HepG2 (cell line): ENCODE results near the gene KIAA0825. TPM values are rescaled to one million over a fixed set of nuclear protein-coding genes. Genes with fewer than 3 reads are reported as not detected.
A peak's percentile ranks its signal among the peaks of the same experiment; 100 is the strongest.

Experiments
- ATAC-seq: fragments of 200-7000 bp; cut with Tn5 transposase; 3 replicates; pipeline ENCODE4 v1.9.1; 2020; ENCODE audit warnings: mild to moderate bottlenecking, moderate library complexity
- BruUV-seq: library from RNA; stranded (reverse); fragments of 400-500 nt; replicated peaks from 2 replicates; lab custom pipeline; 2021; lab: Mats Ljungman, UMichigan
- CTCF ChIA-PET: fragments of 300-600 bp; formaldehyde crosslinking; extraction: SDS; loops from one replicate; lab custom pipeline; 2021; ENCODE audit warnings: low total read pairs, inconsistent platforms, low intra/inter-chr PET ratio; lab: Yijun Ruan, JAX
- POLR2A ChIA-PET: fragments of 350-600 bp; sonication (Branson Sonifier 250); formaldehyde crosslinking; loops from one replicate; lab custom pipeline; 2020; ENCODE audit warnings: antibody characterized with exemption, inconsistent platforms; lab: Yijun Ruan, JAX
- DNase-seq: peaks from one replicate; pipeline ENCODE4 v3.0.0-alpha.2; 2015; ENCODE audit warnings: low spot score
- FAIRE-seq: peaks from 3 replicates; lab custom pipeline; 2011; peaks lifted over from hg19 to GRCh38; lab: Jason Lieb, UNC
- H2AFZ ChIP-seq: one replicate; pipeline ENCODE4 v1.6.1; 2011; ENCODE audit warnings: low read length, inconsistent platforms
- H3K27ac ChIP-seq: fragments of 300-600 bp; 3 replicates; pipeline ENCODE4 v1.8.0; 2011; ENCODE audit warnings: mixed run types, mild to moderate bottlenecking, mixed read lengths, low read length, inconsistent platforms; ENCODE audit not compliant: insufficient read depth; ENCODE audit errors: extremely low read length
- H3K27me3 ChIP-seq, 2 experiments: fragments of 200-600 bp in 1 of 2; 2 replicates in 1 of 2; 3 replicates in 1 of 2; pipeline versions ENCODE4 v1.6.0 to v1.8.0; 2011; ENCODE audit warnings: low read length in 2 of 2, mild to moderate bottlenecking in 2 of 2, moderate library complexity in 2 of 2, inconsistent platforms in 1 of 2; ENCODE audit not compliant: insufficient read depth in 2 of 2, control insufficient read depth in 1 of 2
- H3K36me3 ChIP-seq, 2 experiments: fragments of 200-600 bp in 1 of 2; replicated peaks in 1 of 2; 2 replicates in 1 of 2; 3 replicates in 1 of 2; pipeline versions ENCODE4 v1.5.1 to v1.8.0; 2011; ENCODE audit warnings: low read length in 2 of 2, inconsistent platforms in 1 of 2; ENCODE audit not compliant: insufficient read depth in 2 of 2, control insufficient read depth in 1 of 2
- H3K4me1 ChIP-seq: 2 replicates; pipeline ENCODE4 v1.5.1; 2012; ENCODE audit warnings: low read length, inconsistent platforms; ENCODE audit not compliant: insufficient read depth
- H3K4me2 ChIP-seq: 2 replicates; pipeline ENCODE4 v1.6.0; 2011; ENCODE audit warnings: low read depth, low read length, inconsistent platforms
- H3K4me3 ChIP-seq, 3 experiments: fragments of 200-600 bp in 1 of 3; sonication (generic), shearing (Covaris generic) in 1 of 3; replicated peaks in 1 of 3; 2 replicates each; pipeline ENCODE4 v1.5.1; 2011 to 2016; ENCODE audit warnings: low read length in 3 of 3, inconsistent platforms in 2 of 3, low read depth in 2 of 3, mild to moderate bottlenecking in 2 of 3, control low read depth in 1 of 3, mixed read lengths in 1 of 3; ENCODE audit not compliant: insufficient read depth in 1 of 3
- H3K79me2 ChIP-seq: one replicate; pipeline ENCODE4 v1.6.1; 2011; ENCODE audit warnings: low read length, inconsistent platforms; ENCODE audit not compliant: insufficient read depth
- H3K9ac ChIP-seq: 2 replicates; pipeline ENCODE4 v1.6.0; 2011; ENCODE audit warnings: mild to moderate bottlenecking, low read depth, low read length, inconsistent platforms; ENCODE audit not compliant: insufficient read depth
- H3K9me3 ChIP-seq: 2 replicates; pipeline ENCODE4 v1.5.1; 2012; ENCODE audit warnings: mild to moderate bottlenecking, low read length
- H4K20me1 ChIP-seq: 2 replicates; pipeline ENCODE4 v1.6.0; 2011; ENCODE audit warnings: inconsistent platforms, mild to moderate bottlenecking, low read length, moderate library complexity; ENCODE audit not compliant: insufficient read depth
- DR1 ChIP-seq: sonication (generic); formaldehyde crosslinking; IDR thresholded peaks from 2 replicates; pipeline ENCODE4 v1.8.0; 2021; ENCODE audit warnings: mild to moderate bottlenecking, missing genetic modification reagents, inconsistent platforms
- MBNL3 ChIP-seq: fragments of 250-450 bp; sonication (Bioruptor Pico); conservative IDR thresholded peaks from 2 replicates; pipeline ENCODE4 v1.8.0; 2022; ENCODE audit warnings: mild to moderate bottlenecking, inconsistent platforms
- SALL1 ChIP-seq: sonication (generic); formaldehyde crosslinking; IDR thresholded peaks from 2 replicates; pipeline ENCODE4 v1.8.0; 2022; ENCODE audit warnings: mild to moderate bottlenecking, missing genetic modification reagents
- SMARCE1 ChIP-seq: fragments of 450-650 bp; IDR thresholded peaks from 2 replicates; pipeline ENCODE4 v1.6.1; 2017; ENCODE audit warnings: borderline replicate concordance
- SNAPC2 ChIP-seq: sonication (generic); formaldehyde crosslinking; IDR thresholded peaks from 2 replicates; pipeline ENCODE4 v1.8.1; 2022; ENCODE audit warnings: mild to moderate bottlenecking, missing genetic modification reagents
- STAG1 ChIP-seq: sonication (generic); formaldehyde crosslinking; IDR thresholded peaks from 2 replicates; pipeline ENCODE4 v1.4.0; 2020; ENCODE audit warnings: missing genetic modification reagents
- YEATS2 ChIP-seq: sonication (generic); formaldehyde crosslinking; IDR thresholded peaks from 2 replicates; pipeline ENCODE4 v1.4.0; 2020; ENCODE audit warnings: missing genetic modification reagents, borderline replicate concordance
- ZFP36L2 ChIP-seq: sonication (generic); formaldehyde crosslinking; IDR thresholded peaks from 2 replicates; pipeline ENCODE4 v1.4.0; 2020; ENCODE audit warnings: missing genetic modification reagents
- ZNF34 ChIP-seq: sonication (generic); formaldehyde crosslinking; IDR thresholded peaks from 2 replicates; pipeline ENCODE4 v1.4.0; 2020; ENCODE audit warnings: mild to moderate bottlenecking, missing genetic modification reagents, borderline replicate concordance
- ZNF530 ChIP-seq: sonication (generic); formaldehyde crosslinking; IDR thresholded peaks from 2 replicates; pipeline ENCODE4 v1.5.0; 2020; ENCODE audit warnings: low read depth, mild to moderate bottlenecking, missing genetic modification reagents
- ZNF550 ChIP-seq: sonication (generic); formaldehyde crosslinking; IDR thresholded peaks from 2 replicates; pipeline ENCODE4 v1.4.0; 2020; ENCODE audit warnings: mild to moderate bottlenecking, missing genetic modification reagents, borderline replicate concordance
- WGBS: methylation state at CpG from one replicate; pipeline ENCODE4 v1.1.6; 2017; ENCODE audit warnings: low lambda C conversion rate; 5-methylcytosine and 5-hydroxymethylcytosine counted together
- in situ Hi-C: cut with HindIII; loops from 2 replicates; pipeline ENCODE4 v1.10.0; 2017; ENCODE audit warnings: low pct_unique_long_range_greater_than_20kb; ENCODE audit not compliant: extremely low pct_ligation_motif_present
- intact Hi-C: fragments of 100-400 bp; cut with micrococcal nuclease; formaldehyde crosslinking; loops from one replicate; pipeline ENCODE4 v1.10.0; 2022; ENCODE audit not compliant: unreplicated experiment
- polyA plus RNA-seq, 8 experiments: library from polyadenylated mRNA; depleted of rRNA in 3 of 8; stranded (reverse) in 7 of 8; unstranded in 1 of 8; fragments of >200 nt; fragmentation: Illumina TruSeq in 4 of 8; extraction: Trizol in 4 of 8; gene quantifications; 2 replicates each; pipeline versions ENCODE4 v1.2.1 to v1.2.3, GENCODE V29; 2011 to 2016; ENCODE audit warnings: low read depth in 4 of 8, missing spikeins in 1 of 8, mixed read lengths in 1 of 8; ENCODE audit not compliant: insufficient read depth in 1 of 8
- total RNA-seq, 5 experiments: library from RNA; depleted of rRNA; stranded (reverse); fragments of >200 nt; fragmentation: Illumina TruSeq; extraction: Trizol; gene quantifications; 2 replicates each; pipeline ENCODE4 v1.2.3, GENCODE V29; 2016; ENCODE audit warnings: low read depth in 1 of 5
- TF ChIP-seq, protein P1 (sequence below): sonication (generic); formaldehyde crosslinking; IDR thresholded peaks from 2 replicates; pipeline ENCODE4 v1.5.0; 2020; ENCODE audit warnings: mild to moderate bottlenecking, missing genetic modification reagents, moderate library complexity
- TF ChIP-seq, protein P2 (sequence below): sonication (generic); formaldehyde crosslinking; IDR thresholded peaks from 2 replicates; pipeline ENCODE4 v1.4.0; 2020; ENCODE audit warnings: mild to moderate bottlenecking, missing genetic modification reagents
- TF ChIP-seq, protein P3 (sequence below): sonication (generic); formaldehyde crosslinking; IDR thresholded peaks from 2 replicates; pipeline ENCODE4 v1.4.0; 2020; ENCODE audit warnings: low read depth, missing genetic modification reagents

Gene KIAA0825
- total and polyA plus RNA-seq, 2 of the 13 experiments (the other 11 are each of a cell fraction or from before 2014, with no cell fraction given), result 0.05 to 0.51 TPM

DNA sequence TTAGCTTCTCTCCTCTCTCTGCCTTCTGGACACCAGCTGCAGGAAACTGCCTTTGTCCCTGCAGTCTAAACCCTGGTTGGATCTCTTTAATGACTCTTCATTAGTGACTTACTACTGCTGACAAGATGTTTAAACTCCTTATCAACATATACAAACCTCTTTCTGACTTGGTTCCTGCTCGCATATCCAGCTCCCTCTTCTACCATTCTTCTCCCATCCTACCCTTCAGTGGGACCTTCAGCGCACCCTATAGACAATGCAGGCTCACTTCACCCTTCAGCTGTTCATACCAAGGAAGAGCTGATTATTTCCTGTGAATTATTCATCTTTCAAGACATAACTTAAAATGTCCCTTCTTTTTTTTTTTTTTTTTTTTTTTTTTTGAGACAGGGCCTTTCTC is 436.5 kb downstream of the KIAA0825 start:
- in situ Hi-C loops, result no loop called here
- FAIRE-seq, result no peak
- 29% methylated on average over 2 of the region's 2 CpGs for WGBS
- peak; percentile 13 for DNase-seq
- POLR2A ChIA-PET, result no interaction called here
- no peak overlapping the region for H2AFZ ChIP-seq
- H3K9ac ChIP-seq, result no peak overlapping the region
- no peak for TF ChIP-seq YEATS2 (CRISPR knock-in tag)
- peak; percentile 43 for TF ChIP-seq STAG1 (CRISPR knock-in tag)
- TF ChIP-seq, protein P1, sequence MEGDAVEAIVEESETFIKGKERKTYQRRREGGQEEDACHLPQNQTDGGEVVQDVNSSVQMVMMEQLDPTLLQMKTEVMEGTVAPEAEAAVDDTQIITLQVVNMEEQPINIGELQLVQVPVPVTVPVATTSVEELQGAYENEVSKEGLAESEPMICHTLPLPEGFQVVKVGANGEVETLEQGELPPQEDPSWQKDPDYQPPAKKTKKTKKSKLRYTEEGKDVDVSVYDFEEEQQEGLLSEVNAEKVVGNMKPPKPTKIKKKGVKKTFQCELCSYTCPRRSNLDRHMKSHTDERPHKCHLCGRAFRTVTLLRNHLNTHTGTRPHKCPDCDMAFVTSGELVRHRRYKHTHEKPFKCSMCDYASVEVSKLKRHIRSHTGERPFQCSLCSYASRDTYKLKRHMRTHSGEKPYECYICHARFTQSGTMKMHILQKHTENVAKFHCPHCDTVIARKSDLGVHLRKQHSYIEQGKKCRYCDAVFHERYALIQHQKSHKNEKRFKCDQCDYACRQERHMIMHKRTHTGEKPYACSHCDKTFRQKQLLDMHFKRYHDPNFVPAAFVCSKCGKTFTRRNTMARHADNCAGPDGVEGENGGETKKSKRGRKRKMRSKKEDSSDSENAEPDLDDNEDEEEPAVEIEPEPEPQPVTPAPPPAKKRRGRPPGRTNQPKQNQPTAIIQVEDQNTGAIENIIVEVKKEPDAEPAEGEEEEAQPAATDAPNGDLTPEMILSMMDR (CRISPR knock-in tag), result peak; percentile 47
- no peak for TF ChIP-seq ZNF550
- TF ChIP-seq, protein P2, sequence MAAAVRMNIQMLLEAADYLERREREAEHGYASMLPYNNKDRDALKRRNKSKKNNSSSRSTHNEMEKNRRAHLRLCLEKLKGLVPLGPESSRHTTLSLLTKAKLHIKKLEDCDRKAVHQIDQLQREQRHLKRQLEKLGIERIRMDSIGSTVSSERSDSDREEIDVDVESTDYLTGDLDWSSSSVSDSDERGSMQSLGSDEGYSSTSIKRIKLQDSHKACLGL (CRISPR knock-in tag), result no peak
- intact Hi-C loops, result no loop called here
- no peaks in the 10 kb centered on the region for H3K27me3 ChIP-seq
- no peak overlapping the region for H3K4me2 ChIP-seq
- H3K4me3 ChIP-seq, result no peak overlapping the region
- BruUV-seq, result no TSS peak
- CTCF ChIA-PET, result no interaction called here
- no peaks in the 10 kb centered on the region for H3K79me2 ChIP-seq
- no peaks in the 10 kb centered on the region for H3K9me3 ChIP-seq
- no peak overlapping the region for H3K27ac ChIP-seq
- peak; percentile 93 for ATAC-seq
- H3K4me1 ChIP-seq, result no peaks in the 10 kb centered on the region
- H3K36me3 ChIP-seq, result no peaks in the 10 kb centered on the region
- no peaks in the 10 kb centered on the region for H4K20me1 ChIP-seq

DNA sequence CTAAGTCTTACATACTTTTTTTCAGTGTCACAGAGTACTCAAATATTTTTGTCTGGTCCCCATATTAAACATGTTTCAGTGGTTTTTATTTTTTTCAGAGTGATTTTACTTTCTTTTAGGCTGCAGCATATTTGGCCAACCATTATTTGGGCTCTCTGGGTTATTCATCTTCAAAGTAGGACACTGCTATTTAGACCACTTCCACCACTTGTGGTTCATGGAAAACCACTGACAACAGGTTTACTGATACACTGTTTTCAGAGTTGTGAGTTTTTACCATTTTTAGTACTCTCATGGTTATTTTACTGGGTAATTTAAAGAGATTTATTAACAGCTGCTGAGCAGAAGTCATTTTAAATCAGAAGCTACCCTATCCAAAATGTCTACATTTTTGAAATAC is 437.6 kb downstream of the KIAA0825 start:
- H3K9me3 ChIP-seq, result no peaks in the 10 kb centered on the region
- in situ Hi-C loops (no loop called here), intact Hi-C loops (no loop called here)
- no peak overlapping the region for H2AFZ ChIP-seq
- H3K9ac ChIP-seq, result no peak overlapping the region
- no peaks in the 10 kb centered on the region for H3K27me3 ChIP-seq
- H3K4me1 ChIP-seq, result no peaks in the 10 kb centered on the region
- no peak overlapping the region for H3K27ac ChIP-seq
- H3K4me2 ChIP-seq, result no peak overlapping the region
- no peaks in the 10 kb centered on the region for H4K20me1 ChIP-seq
- FAIRE-seq (no peak), DNase-seq (no peak), ATAC-seq (no peak)
- POLR2A ChIA-PET, result no interaction called here
- BruUV-seq, result no TSS peak
- H3K4me3 ChIP-seq, result no peak overlapping the region
- no peaks in the 10 kb centered on the region for H3K79me2 ChIP-seq
- H3K36me3 ChIP-seq, result no peaks in the 10 kb centered on the region
- CTCF ChIA-PET, result no interaction called here
- TF ChIP-seq MBNL3 (no peak), SNAPC2 (CRISPR knock-in tag) (no peak), ZNF34 (CRISPR knock-in tag) (no peak), ZNF530 (CRISPR knock-in tag) (no peak), ZFP36L2 (no peak), SALL1 (CRISPR knock-in tag) (no peak), SMARCE1 (no peak), DR1 (CRISPR knock-in tag) (no peak)
- TF ChIP-seq, protein P3, sequence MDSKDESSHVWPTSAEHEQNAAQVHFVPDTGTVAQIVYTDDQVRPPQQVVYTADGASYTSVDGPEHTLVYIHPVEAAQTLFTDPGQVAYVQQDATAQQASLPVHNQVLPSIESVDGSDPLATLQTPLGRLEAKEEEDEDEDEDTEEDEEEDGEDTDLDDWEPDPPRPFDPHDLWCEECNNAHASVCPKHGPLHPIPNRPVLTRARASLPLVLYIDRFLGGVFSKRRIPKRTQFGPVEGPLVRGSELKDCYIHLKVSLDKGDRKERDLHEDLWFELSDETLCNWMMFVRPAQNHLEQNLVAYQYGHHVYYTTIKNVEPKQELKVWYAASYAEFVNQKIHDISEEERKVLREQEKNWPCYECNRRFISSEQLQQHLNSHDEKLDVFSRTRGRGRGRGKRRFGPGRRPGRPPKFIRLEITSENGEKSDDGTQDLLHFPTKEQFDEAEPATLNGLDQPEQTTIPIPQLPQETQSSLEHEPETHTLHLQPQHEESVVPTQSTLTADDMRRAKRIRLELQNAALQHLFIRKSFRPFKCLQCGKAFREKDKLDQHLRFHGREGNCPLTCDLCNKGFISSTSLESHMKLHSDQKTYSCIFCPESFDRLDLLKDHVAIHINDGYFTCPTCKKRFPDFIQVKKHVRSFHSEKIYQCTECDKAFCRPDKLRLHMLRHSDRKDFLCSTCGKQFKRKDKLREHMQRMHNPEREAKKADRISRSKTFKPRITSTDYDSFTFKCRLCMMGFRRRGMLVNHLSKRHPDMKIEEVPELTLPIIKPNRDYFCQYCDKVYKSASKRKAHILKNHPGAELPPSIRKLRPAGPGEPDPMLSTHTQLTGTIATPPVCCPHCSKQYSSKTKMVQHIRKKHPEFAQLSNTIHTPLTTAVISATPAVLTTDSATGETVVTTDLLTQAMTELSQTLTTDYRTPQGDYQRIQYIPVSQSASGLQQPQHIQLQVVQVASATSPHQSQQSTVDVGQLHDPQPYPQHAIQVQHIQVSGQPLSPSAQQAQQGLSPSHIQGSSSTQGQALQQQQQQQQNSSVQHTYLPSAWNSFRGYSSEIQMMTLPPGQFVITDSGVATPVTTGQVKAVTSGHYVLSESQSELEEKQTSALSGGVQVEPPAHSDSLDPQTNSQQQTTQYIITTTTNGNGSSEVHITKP (CRISPR knock-in tag), result no peak
